Measurements from ENCODE around the gene CDH11.

The CDH11 gene, protein sequence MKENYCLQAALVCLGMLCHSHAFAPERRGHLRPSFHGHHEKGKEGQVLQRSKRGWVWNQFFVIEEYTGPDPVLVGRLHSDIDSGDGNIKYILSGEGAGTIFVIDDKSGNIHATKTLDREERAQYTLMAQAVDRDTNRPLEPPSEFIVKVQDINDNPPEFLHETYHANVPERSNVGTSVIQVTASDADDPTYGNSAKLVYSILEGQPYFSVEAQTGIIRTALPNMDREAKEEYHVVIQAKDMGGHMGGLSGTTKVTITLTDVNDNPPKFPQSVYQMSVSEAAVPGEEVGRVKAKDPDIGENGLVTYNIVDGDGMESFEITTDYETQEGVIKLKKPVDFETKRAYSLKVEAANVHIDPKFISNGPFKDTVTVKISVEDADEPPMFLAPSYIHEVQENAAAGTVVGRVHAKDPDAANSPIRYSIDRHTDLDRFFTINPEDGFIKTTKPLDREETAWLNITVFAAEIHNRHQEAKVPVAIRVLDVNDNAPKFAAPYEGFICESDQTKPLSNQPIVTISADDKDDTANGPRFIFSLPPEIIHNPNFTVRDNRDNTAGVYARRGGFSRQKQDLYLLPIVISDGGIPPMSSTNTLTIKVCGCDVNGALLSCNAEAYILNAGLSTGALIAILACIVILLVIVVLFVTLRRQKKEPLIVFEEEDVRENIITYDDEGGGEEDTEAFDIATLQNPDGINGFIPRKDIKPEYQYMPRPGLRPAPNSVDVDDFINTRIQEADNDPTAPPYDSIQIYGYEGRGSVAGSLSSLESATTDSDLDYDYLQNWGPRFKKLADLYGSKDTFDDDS

DNA sequence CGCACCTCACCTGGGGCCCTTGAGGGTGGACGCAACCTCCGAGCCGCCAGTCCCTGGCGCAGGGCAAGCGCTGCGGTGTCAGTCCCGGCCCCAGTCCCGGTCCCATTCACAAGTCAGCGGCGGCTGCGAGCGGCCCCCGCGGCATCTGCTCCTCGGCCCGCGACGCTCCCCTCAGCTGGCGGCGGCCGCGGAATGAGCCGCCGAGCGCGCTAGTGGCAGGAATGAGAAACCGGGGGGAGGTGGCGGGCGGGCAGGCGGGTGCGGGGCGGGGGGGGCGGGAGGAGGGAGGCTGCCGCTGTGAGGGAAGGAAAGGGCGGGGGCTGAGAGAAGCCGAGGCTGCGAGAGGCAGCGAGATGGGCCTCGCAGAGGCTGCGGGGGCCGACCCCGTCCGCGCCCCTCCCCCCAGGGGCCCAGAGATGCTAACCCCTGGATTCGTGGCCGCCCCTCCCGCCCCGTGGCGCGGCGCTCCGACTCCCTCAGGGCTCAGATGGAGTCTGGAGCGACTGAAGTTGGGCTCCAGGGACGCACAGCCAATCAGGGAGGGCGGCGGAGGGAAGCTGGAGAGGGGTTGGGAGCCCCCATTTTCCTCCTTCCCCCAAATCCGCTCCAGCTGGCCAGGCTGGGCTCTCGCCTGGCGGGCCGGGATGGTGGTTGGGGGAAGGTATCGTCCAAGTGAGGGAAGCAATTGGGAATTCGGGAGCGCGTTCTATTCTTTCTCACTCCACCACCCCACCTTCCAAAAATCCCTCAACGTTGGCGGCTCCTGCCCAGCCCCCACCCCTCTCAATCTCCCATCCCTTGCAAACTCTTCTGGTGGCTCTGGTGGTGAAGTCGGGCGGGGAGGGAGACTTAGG, at the start of gene CDH11:
Gene CDH11, minus strand, starts transcription at position 194 of the 854 bp plus-strand sequence. CDS start 117,194 bp downstream, outside the sequence.
- DNase-seq (ENCODE audit: low read depth): no peak

DNA sequence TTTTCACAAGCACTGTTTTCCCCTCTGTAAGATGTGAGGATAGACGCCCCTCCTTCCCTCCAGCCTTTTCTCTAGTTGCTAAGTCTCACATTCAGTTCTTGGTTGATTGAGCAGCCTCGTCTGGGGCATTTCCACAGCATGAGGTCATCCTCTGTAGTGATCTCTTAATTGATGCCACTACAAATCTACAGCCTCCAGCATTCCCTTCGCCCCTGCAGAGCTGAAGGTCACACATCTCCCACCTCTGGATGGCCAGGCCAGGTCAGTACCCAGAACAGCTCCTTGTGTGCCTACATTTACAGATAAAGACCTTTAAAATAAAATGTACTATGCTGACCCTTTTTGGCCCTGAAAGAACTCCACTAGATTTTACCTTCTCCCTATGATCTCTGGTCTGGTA, 32.5 kb upstream of the CDH11 start:
- no peak for DNase-seq (ENCODE audit: low read depth)

DNA sequence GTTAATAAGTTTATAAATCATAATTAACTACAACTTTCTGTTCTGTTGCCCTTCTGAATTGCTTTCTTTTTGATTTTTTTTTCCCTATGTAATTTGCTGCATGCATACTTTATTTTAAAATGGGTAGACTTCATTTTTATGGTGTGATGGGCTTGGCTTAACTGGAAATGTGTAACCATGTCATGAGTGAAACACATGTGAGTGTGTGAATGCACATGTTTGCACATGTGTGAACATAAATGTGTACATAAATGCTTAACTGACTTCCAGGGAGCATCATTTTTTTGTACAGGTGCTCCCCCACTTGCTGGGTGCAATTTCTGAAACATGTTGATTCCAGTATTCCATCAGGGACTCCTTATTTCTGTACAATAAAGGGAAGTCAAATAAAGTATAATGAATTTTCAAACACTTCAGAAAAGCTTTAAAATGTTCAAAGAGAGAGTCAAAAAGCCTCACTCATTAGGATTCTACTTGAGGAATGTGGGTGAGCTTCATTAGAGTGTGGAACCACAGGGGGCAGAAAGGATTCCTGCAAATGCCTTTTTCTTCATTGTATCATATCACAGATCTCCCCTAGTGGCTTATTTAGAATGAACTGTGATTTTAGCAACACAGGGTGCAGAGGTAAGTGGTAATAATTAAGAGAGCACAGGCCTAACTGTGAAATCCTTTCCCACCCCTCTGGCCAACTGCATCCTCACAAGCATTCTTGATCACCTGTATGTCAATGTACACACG, 31.7 kb upstream of the CDH11 start:
- DNase-seq (ENCODE audit: low read depth): no peak

DNA sequence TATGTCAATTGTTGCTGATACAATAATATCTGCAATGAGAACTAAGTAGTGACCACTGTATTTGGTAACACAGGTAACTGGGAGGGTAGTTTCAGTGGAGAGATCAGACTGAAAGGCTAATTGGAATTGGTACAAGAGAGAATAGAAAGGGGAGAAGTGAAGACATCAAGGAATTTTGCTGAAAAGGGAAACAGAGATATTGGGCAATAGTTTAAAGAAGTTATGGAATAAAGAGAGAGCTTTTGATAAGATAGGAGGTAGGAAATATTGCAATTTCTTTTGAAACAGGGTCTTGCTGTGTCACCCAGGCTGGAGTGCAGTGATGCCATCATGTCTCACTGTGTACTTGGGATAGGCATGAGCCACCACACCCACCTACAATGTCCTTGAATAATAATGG, 26.9 kb upstream of the CDH11 start:
- DNase-seq (ENCODE audit: low read depth): no peak

DNA sequence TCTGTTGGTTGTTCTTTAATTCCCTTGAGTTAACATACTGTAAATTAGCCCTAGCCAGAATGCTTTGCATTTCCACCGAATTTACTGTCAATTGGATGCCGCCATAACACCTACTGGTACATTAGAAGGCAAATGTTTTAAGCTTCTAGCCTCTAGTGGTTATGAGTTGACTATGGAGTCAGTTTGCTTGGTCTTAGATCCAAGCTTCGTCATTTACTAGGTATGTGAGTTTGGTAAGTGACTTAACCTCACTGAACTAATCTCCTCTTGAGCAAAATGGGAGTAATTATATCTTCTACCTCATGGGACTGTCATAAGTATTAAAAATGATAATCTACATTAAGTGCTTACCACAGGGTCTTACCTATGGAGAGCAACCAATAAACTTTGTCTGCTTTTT, 20.4 kb upstream of the CDH11 start:
- no peak for DNase-seq (ENCODE audit: low read depth)

DNA sequence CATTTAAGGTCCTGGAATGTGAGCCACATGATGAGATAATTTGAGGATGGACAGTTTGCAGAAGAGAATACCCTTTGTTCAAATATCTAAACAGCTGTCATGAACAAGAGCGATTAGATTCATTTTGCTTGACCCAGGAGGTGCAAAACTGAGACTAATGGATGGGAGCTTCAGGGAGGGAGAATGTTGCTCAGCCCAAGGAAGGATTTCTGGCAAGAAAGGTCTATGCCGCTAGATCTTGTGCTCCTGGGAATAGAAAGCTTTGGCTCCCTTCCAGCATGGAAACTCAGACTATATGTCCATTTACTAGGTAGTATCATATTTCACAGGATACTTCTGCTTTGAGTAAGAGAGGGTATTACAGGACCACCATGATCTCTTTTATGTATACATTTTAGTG, 14.8 kb upstream of the CDH11 start:
- DNase-seq (ENCODE audit: low read depth): no peak

DNA sequence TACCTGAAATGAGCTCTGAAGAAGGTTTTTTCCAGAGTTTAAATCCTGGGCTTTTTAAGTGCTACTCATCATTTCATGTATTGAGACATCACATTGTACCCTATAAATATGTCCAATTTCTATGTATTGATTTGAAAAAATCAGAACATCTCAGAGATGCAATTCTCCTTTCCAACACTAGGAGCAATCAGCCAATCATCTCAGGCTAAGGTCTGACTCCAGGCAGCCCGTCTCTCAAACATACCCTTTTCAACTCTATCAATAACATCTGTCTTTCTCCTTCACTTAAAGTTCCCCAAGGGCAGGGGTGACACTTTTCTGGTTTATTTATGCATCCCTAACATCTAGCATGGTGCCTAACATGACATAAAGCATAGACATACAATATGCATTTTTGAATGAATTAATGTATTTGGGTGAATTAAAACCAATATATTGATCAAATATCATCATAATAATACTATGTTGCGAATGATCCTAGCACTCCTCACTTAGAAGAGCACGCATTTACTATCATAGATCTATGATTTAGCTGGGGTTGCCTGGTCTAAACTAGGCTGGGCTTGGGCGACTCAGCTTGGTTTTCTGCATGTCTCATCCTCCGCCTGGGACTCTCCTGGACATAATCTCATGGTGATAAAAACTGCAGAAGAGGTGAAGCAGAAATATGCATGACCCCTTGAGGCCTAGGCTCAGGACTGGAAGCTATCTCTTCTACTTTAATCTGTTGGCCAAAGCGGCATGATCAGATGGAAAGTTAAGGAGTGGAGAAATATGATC, 5.2 kb upstream of the CDH11 start:
- DNase-seq (ENCODE audit: low read depth): no peak

DNA sequence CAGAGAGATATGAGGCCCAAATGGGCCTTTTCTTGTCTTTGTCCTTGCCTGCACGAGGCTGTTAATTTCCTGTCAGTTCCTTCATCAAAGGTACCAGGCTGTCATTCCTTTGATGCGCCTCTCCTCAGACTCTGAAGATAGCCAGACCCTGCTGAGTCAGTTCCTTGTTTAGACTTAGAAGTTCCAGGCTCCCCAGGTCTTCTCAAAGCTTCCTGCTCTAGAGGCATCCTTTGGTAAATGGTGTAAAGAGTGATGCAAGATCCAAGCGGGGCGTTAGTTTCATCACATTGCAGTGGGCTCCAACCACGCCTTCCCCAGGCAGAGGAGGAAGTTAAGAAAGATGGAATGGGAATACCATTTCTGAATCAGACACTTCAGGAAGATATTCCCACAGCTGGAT, 4.0 kb upstream of the CDH11 start:
- DNase-seq (ENCODE audit: low read depth): no peak

DNA sequence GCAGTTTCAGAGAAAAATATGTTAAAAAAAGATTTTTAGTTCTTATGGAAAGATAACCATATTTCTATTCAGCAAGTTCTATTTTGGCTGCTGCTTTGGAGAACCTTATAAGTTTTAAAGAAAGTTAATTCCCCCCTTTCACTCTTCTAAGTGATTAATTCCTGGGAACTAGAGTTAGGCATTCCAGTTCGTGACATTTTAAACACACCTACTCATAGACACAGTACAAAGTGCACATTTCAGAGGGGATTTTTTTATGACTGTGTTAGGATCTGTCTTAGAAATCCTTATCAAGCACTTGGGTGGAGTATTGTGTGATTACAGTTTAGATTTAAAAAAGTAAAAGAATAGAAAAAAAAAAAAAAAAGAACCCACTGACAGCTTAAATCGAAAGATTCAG, 3.5 kb upstream of the CDH11 start:
- no peak for DNase-seq (ENCODE audit: low read depth)

DNA sequence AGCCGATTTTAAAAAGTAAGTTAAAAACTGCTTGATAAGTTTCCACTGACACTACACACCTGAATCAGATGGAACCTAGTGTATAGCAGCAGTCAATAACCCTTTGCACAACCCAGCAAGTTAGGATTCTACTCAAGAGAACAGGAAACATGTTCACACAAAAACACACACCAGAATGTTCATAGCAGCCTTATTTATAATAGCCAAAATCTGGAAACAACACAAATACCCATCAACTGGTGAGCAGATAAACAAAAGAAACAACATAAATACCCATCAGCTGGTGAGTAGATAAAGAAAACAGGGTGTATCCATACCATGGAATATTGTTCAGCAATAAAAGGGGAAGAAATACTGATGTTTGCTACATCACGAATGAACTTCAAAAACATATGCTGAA, 2.7 kb upstream of the CDH11 start:
- DNase-seq (ENCODE audit: low read depth): no peak

DNA sequence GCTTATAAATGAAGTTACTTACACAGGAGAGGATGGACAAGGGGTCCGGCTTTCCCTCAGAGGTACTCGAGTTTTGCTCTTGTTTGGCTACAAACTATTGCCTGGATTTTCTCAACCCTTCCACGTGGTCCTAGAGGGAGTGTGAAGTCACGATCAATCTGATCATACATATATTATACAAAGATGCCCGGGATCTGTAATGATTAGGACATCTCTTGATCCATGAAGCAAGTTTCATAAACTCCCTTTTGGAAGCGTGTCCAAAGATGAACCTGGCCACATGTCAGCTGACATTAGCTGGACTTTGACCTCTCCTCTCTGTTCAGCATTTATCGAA, 2.3 kb upstream of the CDH11 start:
- no peak for DNase-seq (ENCODE audit: low read depth)

DNA sequence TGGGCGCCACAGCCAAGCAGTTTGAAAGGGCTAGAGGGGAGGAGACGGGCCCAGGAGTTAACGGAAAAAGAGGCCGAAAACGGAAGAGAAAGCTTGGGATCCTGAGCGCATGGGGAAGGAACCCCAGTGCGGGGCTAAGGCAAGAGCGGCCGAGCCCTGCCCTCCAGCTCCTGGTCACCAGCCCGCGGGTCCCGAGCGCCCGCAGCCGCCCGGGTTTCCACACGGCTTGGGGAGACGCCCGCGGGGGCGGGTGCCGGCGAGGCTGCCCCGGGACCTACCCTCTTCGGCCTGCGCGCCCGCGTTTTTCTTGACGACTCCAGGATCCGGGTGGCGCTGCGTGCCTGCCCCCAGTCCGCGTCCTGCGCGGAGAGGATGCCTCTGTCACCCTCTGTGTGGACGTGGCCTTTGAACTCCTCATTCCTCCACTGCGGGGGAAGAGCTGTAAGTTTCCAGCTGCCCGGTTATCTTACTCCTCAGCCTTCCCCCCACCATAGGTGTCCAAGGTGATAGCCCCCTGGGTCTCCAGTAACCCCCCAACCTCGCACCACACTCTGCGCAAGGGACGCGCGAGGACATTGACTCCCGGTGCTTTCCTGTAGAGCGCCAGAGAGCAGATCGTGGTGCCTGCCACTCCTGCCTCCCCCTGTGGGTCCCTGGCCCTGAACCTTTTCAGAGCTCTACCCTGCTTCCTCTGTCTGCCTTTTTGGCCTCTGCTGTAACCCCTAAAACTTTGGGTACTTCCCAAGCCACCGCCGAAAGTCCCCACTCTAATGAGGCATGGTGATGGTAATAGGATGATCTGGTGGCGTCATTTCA, 1.7 kb upstream of the CDH11 start:
- DNase-seq (ENCODE audit: low read depth): no peak

DNA sequence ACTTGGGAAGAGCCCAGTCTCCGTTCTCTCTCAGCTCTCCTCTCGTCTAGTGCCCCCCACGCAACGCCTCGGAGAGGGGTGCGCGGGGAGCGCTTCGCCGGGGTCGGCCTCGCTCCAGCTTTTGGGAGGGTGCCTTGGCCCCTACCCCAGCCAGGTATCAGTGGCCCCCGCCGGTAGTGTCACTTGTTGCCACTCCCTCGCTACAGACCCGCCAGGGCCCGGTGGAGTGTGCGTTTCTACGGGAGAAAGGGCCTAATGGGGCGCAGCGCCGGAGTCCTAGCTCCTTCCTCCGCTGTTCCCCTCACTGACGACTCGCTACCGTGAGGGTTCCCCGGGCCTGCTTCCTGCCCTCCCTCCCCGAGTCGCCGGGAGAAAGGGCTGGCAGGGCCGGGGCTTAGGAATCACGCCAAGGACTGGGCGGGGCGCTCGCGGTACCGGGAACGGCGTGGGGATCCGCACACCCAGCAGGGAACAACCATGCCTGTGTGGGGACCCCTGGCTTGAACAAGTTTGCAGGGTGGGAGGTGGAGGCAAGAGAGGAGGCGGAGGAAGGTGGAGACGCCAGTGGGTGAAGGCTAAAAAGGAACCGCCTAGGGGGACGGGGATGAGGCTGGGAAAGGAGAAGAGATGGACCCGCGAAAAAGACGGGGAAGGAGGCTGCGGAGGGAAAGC, 997 bp upstream of the CDH11 start:
- DNase-seq (ENCODE audit: low read depth): no peak

DNA sequence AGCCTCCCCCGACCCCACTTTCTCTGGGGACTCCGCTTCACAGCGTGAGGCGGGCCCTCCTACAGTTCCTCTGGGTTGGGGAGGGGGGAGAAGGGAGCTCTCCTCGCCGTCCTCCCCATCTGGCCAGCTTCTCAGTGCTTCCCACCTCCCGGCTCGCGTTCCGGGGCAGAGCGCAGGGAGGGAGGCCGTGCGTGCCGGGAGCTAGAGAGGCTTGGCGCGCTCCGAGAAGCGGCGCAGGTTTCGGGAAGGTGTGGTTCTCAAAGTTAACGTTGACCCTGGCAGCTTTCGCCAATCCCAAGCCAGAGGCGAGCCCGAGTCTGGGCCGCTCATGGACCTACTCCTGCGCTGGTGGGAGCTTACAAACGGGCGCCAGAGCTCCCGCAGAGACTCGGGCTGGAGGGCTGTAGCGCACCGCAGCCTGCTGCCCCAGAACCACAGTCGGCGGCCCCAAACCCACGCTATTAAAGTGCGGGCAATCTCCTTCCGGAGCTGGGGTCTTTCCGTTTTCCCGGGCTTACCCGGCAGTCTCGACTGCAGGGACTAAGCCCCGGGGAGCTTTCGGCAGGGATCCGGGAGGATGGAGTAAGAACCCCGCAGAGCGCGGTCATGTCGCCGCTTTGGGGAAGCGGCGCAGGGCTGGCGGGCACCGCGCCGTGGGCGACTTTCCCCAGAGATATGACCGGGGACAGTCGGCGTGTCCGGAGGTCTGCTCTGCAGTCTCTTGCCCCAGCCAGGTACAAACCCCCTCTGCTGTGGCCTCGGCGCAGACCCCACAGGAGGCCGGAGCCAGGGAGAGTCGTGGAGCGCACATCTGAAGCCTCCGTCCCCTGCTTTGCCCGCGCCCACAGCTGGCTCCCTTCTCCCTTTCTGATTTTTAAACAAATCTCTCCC, 787 bp downstream of the CDH11 start:
- DNase-seq (ENCODE audit: low read depth): no peak

DNA sequence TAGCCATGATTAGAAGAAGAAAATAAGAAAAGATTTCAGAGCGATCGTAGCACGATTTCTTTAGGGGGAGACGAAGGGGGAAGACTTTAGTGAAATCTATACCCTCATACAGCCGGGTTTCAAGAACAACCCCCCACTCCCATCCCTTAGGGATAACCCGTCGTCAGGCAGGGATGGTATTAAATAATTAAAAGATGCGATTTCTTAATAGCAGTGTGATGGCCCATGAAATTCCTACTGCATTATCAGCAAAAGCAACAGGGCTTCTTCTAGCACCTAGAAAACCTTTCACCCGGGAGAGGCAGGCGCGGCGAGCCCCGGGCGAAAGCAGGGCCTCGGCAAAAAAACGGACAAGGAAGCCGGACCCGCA, 1.4 kb downstream of the CDH11 start:
- DNase-seq (ENCODE audit: low read depth): no peak

DNA sequence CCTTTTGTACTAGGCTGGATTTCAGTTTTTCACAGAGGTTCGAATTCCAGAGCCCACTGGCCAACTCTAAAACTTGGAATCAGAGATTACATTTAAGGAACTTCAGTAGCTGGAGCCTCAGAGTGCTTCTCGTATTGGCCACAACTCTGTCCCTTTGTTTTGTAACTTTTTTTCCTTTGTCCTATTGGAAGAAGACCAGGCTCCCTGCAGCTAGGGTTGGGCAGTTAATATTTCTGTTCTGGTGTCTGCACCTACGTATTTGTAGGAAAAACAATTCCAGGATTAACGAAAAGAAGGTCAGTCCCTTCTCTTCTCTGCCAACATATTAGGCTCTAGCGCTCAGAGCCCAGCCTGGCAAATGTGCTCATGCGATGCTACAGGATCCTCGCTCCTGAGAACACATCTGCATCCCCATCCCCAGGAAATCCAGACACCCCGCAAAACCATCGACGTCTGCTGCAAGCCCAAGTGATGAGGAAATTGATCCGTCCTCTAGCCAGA, 1.9 kb downstream of the CDH11 start:
- no peak for DNase-seq (ENCODE audit: low read depth)

DNA sequence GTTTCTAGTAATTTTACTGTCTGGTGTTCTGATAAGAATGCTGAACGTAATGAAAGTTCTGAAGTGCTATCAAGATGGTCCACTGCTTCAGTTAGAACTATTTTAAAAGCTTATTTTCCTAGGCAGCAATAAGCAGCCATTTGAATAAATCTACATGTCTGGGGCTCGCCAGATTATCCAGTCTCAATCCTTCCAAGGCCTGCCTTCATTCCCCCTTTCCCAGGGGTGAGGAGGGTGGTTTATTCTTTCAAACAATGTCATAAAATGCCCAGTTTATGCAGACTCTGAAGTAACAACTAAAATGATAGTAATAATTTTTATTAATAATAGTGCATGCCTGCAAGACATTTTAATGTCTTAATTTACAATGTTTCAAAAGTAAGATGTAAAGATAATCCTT, 2.4 kb downstream of the CDH11 start:
- DNase-seq (ENCODE audit: low read depth): no peak

DNA sequence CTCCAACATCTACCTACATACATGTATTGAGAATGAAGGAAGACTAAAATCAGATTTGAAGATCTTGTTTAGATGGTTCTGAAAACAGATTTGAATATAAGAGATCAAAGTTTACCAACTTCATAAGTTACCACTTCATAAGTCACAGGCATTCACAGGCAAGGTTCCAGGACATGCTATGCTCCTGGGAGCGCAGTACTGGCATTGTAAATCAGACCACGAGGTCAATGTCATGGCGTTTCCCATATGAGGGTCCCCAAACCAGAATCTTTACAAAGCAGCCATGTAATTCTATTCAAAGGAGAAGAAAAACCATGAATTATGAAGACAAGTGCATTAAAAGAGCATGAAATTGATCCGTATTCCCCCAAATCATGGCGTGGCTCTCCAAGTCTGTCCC, 3.0 kb downstream of the CDH11 start:
- no peak for DNase-seq (ENCODE audit: low read depth)
